Uterus (tissue), 4 donors: ENCODE results near the gene SPAG7. TPM values are rescaled to one million over a fixed set of nuclear protein-coding genes. Genes with fewer than 3 reads are reported as not detected.
A peak's percentile ranks its signal among the peaks of the same experiment; 100 is the strongest.

Experiments used
- DNase-seq, 2 donors: peaks; one replicate each; pipeline ENCODE4 v3.0.0-alpha.2; 2019 to 2020
- H3K27ac ChIP-seq, 2 donors: fragments of 200-600 bp; sonication (generic); 1 replicate in 1 of 2; 2 replicates in 1 of 2; pipeline ENCODE4 v1.5.1; 2016 to 2018
- H3K27me3 ChIP-seq, 2 donors: fragments of 200-600 bp; sonication (generic); one replicate each; pipeline ENCODE4 v1.5.1; 2018 to 2019; ENCODE audit warnings: control low read depth in 1 of 2
- H3K36me3 ChIP-seq, 2 donors: fragments of 200-600 bp; sonication (generic); one replicate each; pipeline ENCODE4 v1.5.1; 2019; ENCODE audit warnings: control low read depth in 1 of 2
- H3K4me1 ChIP-seq, 2 donors: fragments of 200-600 bp; sonication (generic); one replicate each; pipeline ENCODE4 v1.5.1; 2018 to 2019; ENCODE audit warnings: control low read depth in 1 of 2
- H3K4me3 ChIP-seq, 2 donors: fragments of 200-600 bp; sonication (generic); 1 replicate in 1 of 2; 2 replicates in 1 of 2; pipeline ENCODE4 v1.5.1; 2018 to 2019; ENCODE audit warnings: mild to moderate bottlenecking in 1 of 2
- H3K9me3 ChIP-seq, 2 donors: fragments of 200-600 bp; sonication (generic); one replicate each; pipeline ENCODE4 v1.5.1; 2019; ENCODE audit warnings: control low read depth in 1 of 2
- CTCF ChIP-seq, 4 experiments: fragments of 200-600 bp in 2 of 4; fragments of 450-650 bp in 2 of 4; sonication (generic) in 2 of 4; IDR thresholded peaks; one replicate each; pipeline ENCODE4 v1.5.1; 2016 to 2019; ENCODE audit warnings: antibody characterized with exemption in 4 of 4, mild to moderate bottlenecking in 2 of 4, moderate library complexity in 1 of 4
- POLR2A ChIP-seq, 2 donors: fragments of 450-650 bp; IDR thresholded peaks; one replicate each; pipeline ENCODE4 v1.6.1; 2016; ENCODE audit warnings: antibody characterized with exemption in 2 of 2, mild to moderate bottlenecking in 1 of 2, moderate library complexity in 1 of 2
- intact Hi-C: fragments of 100-400 bp; cut with DNase I; formaldehyde crosslinking; loops from one replicate; pipeline ENCODE4 v1.15.1; 2023; ENCODE audit warnings: low total_unique reads
- total RNA-seq, 4 donors: library from RNA; depleted of rRNA in 3 of 4; stranded (reverse); fragments of >200 nt in 3 of 4; gene quantifications; one replicate each; pipeline versions ENCODE4 v1.1.0 to v1.2.4, GENCODE V29; 2014 to 2023
- donor health status: DM: yes; HTN: yes; CAD: no.

The SPAG7 gene
- total RNA-seq, 4 donors from 2014 or later, result 18.4 to 58.3 (median 34.0) TPM

GRCh38 chr17:4998027-4998731 lies 30.6 kb upstream of the SPAG7 start:
- Histone ChIP-seq H3K36me3 (no peaks in the 10 kb centered on the region), H3K27ac (peak overlapping the region; percentile 94), H3K27me3 (no peaks in the 10 kb centered on the region), H3K4me3 (peak overlapping the region; percentile 78 to 93), H3K9me3 (no peaks in the 10 kb centered on the region), H3K4me1 (peaks cover 9 to 18% of the 10 kb centered on the region in 2 donors)
- TF ChIP-seq POLR2A (IDR thresholded peaks at IDR 0.05) (peak in 1 of 2 donors; percentile 23), CTCF (IDR thresholded peaks at IDR 0.05) (no peak)
- intact Hi-C loops, result no loop called here
- peak in 1 of 2 donors; percentile 46 for DNase-seq

DNA sequence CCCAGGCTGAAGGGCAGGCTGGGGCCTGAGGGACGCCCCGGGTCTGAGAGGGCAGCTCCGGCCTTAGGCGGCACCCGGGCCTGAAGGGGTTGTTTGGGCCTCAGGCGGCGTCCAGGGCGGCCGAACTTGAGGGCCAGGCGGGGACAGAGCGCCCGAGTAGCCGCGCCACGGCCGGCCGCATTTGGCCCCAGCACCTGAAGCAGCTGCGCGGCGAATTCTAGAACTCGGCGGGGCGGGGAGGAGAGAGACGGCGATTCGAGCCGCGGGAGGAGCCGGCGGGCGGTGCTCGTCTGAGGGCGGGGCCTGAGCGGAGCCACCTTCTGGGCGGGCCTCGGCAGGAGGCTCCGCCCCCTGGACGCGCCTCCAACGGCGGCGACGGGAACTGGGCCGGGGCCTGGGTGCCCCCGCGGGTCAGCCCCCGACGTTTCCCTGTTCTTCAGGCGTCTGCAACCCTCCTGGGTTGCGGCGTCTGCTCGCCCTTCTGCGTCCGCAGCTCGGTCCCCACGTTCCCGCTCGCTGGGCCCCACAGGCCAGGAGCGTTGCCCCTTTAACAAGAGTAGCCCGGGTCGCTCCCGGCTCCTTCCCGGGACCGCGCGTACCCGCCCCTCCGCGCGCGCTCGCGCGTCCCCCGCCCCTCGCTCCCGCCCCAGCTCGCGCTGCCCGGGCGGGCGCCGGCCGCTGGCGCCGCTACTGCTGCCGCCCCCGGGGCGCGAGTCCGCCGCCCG lies 29.8 kb upstream of the SPAG7 start, which contains the start of the genes INCA1 and KIF1C:
INCA1 (minus strand) TSS at position 221 of the 725 bp plus-strand sequence. CDS start 3,085 bp downstream, outside the sequence.
KIF1C (plus strand) TSS at position 649 of the 725 bp plus-strand sequence. CDS start 2,297 bp downstream, outside the sequence.
- Histone ChIP-seq H3K27ac (peak within 1 kb of the TSS; percentile 94), H3K4me3 (peak within 1 kb of the TSS; percentile 78 to 93), H3K36me3 (no peaks in the 10 kb centered on the region), H3K27me3 (no peaks in the 10 kb centered on the region), H3K4me1 (peaks cover 9 to 18% of the 10 kb centered on the region in 2 donors), H3K9me3 (no peaks in the 10 kb centered on the region)
- TF ChIP-seq POLR2A (IDR thresholded peaks at IDR 0.05) (peak; percentile 79 to 85), CTCF (IDR thresholded peaks at IDR 0.05) (peak in 2 of 4 experiments; percentile 19 to 46)
- peak; percentile 92 to 95 for DNase-seq
- intact Hi-C loops, result no loop called here

DNA sequence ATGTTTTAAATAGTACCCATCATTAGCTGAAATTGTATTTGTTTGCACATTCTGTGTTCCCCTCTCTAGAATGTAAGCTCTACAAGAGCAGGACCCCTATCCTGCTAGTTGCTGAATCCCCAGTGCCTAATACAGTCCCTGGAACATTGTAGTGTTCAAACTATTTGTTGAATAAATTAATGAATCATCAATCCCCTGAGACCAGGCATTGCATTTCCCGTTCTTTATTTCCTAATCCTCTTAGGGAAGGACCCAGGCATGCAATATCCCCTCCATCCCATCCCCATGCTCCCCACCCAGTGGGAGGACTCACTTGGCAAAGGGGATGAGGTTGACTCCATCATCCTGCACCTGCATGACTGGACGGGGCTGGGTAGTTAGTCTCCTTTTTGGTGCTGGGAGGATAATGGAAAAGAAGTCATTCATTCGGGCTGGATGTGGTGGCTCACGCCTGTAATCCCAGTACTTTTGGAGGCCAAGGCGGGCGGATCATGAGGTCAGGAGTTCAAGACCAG lies 26.5 kb upstream of the SPAG7 start:
- H3K36me3 ChIP-seq, result no peaks in the 10 kb centered on the region
- H3K4me3 ChIP-seq, result no peak overlapping the region
- no peak overlapping the region for H3K27ac ChIP-seq
- no peaks in the 10 kb centered on the region for H3K9me3 ChIP-seq
- intact Hi-C loops, result no loop called here
- no peaks in the 10 kb centered on the region for H3K27me3 ChIP-seq
- DNase-seq, result no peak
- TF ChIP-seq POLR2A (IDR thresholded peaks at IDR 0.05), result no peak
- TF ChIP-seq CTCF (IDR thresholded peaks at IDR 0.05), result no peak
- peaks cover 1 to 8% of the 10 kb centered on the region in 2 donors for H3K4me1 ChIP-seq

- Histone ChIP-seq H3K4me1 (peaks cover 9 to 16% of the 10 kb centered on the region in 2 donors), H3K27me3 (no peaks in the 10 kb centered on the region), H3K4me3 (peak overlapping the region; percentile 74 to 81), H3K9me3 (no peaks in the 10 kb centered on the region), H3K27ac (peak overlapping the region; percentile 89 to 91), H3K36me3 (no peaks in the 10 kb centered on the region)
- no peak for TF ChIP-seq POLR2A (IDR thresholded peaks at IDR 0.05)
- no peak for TF ChIP-seq CTCF (IDR thresholded peaks at IDR 0.05)
- peak; percentile 38 to 40 for DNase-seq
- intact Hi-C loops, result no loop called here
Observed at GRCh38 chr17:4987767-4988567, 20.4 kb upstream of the SPAG7 start.
